GM21737 (cell line): ENCODE data around the gene SERPINA5.

Experiments
- ATAC-seq: cut with Tn5 transposase; IDR thresholded peaks from one replicate; pipeline ENCODE4 v1.9.1; 2021; ENCODE audit warnings: mild to moderate bottlenecking, moderate library complexity; ENCODE audit not compliant: unreplicated experiment

Gene SERPINA5, protein sequence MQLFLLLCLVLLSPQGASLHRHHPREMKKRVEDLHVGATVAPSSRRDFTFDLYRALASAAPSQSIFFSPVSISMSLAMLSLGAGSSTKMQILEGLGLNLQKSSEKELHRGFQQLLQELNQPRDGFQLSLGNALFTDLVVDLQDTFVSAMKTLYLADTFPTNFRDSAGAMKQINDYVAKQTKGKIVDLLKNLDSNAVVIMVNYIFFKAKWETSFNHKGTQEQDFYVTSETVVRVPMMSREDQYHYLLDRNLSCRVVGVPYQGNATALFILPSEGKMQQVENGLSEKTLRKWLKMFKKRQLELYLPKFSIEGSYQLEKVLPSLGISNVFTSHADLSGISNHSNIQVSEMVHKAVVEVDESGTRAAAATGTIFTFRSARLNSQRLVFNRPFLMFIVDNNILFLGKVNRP

DNA sequence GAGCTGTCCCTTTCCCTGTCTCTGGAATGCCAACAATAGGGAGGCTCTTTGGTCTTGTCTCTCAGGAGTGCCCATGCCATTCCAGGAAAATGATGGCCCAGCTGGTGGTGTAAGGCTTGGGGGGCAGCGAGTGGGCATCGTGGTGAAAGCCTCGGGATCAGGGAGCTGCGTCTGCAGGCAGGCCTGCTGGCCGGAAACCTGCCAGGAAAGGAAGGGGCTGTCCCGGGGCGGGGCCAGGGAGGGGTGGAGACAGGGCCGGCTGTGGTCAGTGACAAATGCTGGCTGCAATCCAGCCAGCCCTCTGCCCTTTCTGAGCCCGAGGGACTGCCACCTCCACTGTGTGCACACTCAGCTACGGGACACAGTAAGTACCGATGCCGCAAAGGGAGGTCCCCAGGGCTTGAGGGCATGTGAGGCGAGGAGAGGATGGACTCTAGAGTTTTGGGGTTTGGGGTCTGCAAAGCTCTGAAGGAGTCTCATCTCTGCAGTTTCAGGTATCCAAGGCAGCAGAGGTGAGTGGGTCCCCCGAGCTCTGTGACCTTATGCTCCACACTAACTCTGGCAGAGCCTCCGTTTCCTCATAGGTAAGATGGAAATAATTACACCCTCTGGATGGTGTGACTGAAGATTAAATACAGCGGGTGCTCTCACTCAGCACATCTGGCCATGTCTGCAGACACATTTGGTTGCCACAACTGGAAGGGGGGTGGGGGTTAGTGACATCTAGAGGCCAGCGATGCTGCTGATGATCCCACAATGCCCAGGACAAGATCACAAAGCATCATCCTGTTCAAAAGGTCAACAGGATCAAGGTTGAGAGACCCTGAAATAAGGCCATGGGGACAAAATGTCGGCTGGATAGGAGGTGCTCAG is at the start of gene SERPINA5:
TSS of gene SERPINA5 (plus strand) at position 300 of the 873 bp plus-strand sequence. CDS start 5,937 bp downstream, outside the sequence.
- ATAC-seq, result no peak

DNA sequence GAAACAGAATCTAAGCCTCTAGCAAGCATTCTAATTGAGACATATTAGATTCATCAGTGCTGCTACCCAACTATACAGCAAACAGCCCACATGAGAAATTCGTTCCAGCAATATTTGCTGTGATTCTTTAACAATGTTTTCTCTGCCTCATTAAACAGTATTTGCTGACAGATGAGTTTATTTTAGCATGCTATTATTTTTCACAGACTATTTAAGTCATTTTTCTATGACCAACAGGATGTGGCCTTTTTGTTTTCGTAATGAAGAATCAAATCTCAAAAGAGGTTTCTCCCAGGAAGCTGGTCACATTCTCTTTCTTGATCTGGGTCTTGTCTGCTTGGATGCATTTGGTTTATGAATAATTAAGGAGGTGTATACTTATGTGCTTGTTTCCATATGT is 48.8 kb upstream of the SERPINA5 start:
- ATAC-seq, result no peak

DNA sequence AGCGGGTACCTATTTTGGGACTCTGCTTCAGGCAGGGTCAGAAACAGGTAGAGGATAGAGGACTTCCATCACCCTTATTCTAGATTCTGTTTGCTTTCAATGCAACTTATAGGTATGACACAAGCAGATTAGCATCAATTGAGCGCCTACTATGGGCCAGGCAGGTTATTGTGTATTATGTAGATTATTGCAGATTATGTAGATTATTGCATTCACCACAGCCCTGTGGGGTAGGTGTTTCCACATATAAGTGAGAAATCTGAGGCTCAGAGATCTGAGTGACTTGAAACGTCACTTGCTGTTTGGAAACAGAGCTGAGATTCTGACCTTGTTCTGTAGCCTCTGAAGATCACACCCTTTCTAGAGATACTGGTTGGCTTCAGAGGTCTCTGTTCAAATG is 45.7 kb upstream of the SERPINA5 start:
- no peak for ATAC-seq

DNA sequence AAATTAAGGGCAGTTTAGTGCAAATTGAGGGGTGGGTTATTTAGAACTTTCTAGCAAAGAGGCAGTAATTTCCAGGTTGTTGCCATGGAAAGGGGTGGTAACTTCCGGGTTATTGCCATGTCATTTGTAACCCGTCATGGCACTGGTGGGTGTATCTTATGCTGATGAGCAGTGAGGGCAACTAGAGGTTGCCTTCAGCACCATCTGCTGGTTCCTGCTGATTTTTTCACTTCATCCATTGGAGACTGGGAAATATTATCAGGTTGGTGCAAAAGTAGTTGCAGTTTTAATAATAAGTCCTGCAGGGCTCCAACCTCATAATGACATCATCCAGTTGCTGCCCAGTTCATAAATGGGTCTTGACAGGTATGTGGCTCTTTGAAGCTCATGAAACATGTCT is 44.4 kb upstream of the SERPINA5 start:
- ATAC-seq, result no peak

DNA sequence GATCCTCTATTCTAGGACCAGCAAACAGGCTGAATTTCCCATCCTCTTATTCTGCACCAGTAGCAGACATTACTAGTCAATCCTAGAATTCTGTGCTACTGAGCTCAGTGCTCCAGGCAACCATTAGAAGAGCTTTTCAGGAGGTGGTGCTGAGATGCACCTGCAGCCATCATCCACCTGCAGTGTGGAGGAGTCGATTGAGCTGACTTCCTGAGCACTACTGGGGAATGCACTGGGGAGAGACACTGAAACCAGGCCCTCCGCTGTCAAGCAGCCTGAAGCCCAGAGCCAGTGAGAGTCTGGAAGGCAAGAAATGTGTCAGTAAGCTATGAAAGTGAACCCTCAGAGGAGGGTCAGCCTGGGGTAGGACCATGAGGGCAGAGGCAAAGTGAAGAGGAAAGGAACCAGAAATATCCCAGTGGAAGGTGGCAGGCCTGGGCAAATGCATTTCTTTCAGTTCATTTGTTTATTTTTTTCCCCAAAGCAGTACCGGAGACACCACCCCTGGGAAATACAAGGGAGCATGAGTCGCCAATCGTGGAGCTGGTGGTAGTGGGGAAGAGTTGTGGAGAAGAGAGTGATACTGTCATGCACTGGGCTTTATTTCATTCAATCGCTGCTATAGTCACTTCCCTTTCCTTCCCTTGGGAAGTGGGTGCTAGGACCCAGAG is 43.0 kb upstream of the SERPINA5 start:
- no peak for ATAC-seq

DNA sequence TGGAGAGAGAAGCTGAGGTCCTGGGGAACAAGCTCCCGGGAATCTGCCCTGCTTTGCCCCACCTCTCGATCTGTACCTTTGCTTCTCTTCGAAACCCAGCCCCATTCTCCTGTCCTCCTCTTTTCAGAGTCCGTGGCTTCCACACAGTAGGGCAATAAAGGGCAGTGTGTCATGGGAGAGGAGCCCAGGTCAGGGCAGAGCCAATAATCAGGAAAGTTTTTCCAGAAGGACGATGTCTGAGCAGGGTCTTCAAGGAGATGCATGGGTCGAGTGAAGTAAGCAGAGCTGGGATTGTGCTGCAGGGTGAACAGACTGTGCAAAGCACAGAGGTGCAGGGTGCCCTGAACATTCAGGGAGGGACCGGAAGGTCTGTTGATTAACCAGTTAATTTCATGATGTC is 42.0 kb upstream of the SERPINA5 start:
- no peak for ATAC-seq

DNA sequence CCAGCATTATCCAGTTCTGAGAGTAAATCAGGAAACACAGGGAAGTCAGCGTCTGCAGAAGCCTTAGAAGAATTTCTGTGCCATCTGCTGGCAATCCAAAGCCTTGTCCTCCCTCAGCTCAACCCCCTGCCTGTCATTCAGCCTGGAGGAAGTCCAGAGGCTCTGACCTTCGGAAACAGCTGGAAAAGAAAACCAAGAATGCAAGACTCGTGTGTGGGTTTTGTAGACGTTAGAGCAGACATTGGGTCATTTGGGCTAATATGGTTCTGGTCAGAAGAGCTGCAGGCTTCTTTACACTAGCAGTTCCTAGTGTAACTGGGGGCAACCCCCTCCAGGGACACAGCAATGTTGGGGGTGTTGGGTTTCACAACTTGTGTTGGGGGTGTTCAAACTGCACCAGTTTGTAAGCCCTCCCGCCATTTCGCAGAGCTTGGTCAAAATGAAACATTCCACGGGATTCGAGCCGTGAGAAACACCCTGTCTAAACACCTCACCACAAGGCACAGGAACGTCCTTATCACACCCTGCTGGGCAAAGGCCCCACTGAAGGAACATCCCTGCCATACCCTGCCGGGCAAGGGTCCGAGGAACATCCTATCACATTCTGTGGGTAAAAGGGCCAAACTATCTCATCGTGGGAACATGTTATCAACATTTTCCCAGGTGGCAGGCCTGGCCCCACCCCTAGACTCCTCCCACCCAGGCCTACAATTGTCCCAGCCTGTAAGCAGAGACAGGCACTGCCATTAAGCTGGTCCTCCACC is 41.0 kb upstream of the SERPINA5 start:
- ATAC-seq, result no peak

DNA sequence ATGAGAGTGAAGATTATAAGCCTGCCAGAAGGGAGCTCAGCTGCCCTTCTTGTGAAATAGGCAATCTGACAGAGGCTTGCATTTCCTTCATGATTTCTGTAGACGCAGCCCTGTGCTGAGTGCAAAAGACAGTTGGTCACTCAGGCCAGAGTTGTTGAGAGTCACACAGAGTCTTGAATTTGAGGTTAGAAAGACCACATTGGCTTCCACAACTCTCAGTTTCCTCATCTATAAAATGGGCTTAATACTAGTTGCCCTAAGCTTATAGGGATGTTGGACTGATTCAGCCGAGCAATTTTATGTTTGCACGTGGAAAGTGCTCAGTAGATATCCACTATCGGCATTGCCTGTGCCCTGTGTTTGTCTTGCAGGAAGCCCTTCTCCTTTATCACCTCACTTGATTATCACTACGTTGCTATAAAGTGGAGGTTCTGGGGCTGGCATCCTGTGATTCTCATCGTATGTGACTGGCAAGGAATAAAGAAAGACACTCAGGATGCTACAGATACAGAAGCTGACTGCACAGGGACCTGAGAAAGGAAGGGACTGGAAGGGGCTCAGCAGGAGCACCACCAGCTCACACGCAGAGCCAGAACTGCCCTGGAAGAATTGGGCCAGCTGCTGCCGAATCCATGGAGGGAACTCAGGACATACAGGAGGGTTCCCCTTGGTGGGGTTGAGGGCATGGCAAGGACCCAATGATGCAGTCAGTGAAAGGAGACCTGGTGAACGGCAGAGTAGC is 39.8 kb upstream of the SERPINA5 start:
- no peak for ATAC-seq

DNA sequence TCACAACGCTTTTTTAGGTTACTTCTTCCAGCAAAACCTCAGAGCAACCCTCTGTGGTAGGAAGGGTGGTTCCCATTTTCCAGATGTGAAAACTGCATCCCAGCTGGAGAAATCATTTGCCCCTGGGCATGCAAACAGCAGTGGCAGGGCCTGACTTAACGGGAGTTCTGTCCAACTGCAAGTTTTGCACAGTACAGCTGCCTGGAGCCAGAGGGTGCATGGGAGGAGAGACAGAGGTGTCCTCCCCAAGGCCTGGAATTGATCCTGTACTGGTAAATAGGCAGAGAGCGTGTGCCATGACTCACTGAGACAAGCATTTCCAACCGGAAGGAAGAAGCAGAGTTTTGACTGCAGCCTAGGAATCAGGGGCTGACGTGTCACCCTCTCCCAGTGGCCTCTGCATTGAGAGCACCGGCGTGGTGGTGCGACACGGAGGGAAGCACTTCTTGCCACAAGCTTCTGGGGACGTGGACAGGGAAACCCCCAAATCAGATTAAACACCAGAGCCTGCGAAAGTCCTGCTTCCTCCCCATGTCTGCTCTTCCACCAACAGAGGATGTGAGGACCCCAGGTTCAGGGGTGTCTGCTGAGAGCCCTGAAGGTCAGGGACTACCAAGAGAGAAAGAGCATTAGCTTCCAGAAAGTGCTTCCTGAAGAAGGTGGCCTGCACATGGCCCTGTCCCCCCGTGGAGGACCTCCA is 39.0 kb upstream of the SERPINA5 start:
- ATAC-seq, result no peak

DNA sequence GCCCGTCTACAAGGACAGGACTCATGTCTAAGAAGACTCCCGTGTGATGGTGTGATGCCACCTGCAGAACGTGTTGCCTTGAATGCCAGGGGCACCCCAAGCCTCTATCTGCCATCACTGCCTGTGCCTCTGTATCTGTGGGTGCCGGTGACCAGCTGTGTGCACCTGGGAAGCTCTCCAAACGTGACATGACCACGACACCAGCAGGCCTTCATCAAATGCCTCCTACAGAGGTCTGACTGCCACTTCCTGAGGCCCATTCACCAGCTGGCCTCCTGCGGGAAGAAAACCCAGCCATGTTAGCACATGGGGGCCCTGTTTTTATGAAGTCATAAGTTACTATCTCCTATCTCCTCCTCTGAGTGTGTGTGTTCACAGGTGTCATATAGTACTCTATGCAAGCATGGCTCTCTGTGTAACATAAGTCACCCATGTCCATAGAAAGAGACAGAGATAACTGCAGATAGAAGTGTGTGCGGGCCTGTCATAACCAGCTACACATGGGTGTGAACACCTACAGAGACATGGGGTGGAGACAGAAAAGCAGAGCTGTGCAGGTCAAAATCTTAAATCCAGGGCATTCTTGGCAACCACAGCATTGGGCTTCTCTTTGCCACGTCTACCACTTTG is 38.3 kb upstream of the SERPINA5 start:
- ATAC-seq, result no peak

DNA sequence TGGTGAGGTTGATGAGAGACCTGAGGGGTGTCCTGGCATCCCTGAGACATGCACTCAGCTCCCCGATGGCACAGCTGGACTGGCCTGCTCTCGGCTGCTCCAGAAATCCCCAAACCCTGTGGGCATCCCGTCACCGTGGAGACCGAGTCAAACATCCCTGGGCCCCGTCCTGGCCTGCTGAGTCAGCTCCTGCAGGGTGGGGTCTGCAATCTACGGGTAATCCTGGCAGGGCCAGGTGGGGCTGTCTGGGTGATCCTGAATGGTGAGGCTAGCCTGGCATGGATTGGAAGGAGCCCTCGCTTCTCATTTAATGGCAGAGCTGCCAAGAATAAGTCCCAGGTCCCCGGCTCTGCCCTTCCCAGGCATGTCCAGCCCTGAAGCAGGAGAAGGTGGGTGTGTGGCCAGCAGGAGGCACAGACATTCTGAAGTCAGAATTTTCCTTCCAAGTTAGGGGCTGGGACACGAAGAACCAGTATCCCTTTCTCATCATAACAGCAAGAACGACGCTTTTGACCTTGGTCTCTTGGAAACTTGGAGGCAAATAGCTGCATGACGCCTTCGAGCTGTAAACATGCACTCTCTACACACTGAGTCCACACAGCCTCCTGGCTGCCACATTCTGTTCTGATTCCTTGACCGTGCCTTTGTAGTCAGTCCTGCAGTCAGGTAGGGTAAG is 37.6 kb upstream of the SERPINA5 start:
- ATAC-seq, result no peak

DNA sequence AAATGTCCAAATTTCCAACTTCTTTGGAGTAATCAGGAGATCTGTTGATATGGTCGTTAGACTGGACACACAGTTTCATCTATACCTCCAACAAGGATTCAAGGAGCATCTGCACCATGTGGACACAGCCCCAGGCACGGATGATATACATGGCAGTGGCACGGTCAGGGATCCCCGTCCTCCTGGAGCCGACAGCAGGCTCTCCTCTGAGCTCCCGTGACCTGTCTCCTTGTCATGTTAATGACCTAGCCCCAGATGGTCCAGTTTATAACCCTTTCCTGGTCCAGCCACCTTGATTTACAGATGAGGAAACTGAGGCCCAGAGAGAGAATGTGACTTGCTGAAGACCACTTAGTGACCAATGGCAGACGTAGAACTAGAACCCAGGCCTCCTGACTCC is 36.5 kb upstream of the SERPINA5 start:
- ATAC-seq, result no peak

DNA sequence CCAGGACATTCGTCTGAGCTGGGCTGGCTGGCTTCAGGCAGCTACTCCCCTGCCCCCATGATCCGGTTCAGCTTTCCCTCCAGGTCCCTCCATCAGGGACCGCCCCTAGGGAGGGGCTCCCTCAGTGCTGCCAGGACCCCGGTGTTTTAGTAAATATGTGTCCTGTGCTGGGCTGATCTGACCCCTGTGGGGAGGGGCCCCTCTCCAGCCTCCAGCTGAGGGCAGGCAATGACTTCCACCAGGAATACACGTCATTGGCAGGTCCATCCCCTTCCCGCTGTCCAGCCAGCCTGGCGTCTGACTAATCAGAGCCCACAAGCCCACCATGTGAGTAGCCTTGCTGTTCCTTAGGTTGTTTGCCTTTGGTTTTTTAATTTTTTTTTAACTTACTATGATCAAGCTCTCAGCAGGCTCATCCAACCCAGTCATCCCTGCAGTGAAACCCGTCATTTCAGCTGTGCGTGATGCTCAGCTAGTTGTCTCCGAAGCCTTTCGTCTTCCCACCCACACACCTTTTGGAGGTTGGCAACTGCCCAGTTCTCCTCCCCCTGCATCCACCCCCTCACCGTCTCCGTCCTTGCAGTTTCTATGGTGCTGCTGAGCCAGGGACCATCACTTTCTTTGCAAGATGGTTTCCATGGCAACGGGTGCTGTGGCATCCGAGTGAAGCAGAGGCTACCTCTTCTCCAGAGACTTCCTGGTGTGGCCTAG is 35.9 kb upstream of the SERPINA5 start:
- ATAC-seq, result no peak

DNA sequence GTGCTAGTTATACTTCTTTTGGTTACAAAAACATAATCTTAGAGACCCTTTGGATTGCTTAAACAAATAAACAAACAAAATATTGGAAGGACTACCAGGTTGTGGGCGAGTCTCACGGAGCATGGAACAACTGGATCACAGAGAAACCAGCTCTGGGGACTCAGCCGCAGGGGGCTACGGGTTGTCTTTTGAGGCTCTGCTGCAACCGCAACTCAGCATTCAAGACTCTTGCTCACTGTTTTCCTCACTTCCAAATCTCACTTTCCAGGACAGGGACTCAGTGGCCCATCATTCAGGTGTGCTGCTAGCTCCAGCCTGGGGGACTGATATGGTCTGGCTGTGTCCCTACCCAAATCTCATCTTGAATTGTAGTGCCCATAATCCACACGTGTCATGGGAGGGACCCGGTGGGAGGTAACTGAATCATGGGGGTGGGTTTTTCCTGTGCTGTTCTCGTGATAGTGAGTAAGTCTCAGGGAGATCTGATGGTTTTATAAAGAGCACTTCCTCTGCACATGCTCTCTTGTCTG is 34.0 kb upstream of the SERPINA5 start:
- no peak for ATAC-seq

DNA sequence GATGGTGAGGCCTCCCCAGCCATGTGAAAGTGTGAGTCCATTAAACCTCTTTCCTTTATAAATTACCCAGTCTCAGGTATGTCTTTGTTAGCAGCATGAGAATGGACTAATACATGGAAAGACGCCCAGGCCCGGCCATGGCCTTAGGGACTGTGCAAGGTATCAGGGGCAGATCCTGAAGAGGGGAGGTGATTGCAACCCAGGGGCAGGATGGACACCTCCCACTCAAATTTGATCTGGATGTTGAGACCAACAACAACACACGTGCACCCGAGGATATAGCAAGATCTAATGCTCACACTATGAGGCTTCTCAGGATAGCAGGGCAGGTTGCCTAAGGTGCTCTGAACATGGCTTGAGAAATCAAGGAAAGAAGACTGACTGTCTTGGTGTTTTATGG is 33.5 kb upstream of the SERPINA5 start:
- no peak for ATAC-seq

DNA sequence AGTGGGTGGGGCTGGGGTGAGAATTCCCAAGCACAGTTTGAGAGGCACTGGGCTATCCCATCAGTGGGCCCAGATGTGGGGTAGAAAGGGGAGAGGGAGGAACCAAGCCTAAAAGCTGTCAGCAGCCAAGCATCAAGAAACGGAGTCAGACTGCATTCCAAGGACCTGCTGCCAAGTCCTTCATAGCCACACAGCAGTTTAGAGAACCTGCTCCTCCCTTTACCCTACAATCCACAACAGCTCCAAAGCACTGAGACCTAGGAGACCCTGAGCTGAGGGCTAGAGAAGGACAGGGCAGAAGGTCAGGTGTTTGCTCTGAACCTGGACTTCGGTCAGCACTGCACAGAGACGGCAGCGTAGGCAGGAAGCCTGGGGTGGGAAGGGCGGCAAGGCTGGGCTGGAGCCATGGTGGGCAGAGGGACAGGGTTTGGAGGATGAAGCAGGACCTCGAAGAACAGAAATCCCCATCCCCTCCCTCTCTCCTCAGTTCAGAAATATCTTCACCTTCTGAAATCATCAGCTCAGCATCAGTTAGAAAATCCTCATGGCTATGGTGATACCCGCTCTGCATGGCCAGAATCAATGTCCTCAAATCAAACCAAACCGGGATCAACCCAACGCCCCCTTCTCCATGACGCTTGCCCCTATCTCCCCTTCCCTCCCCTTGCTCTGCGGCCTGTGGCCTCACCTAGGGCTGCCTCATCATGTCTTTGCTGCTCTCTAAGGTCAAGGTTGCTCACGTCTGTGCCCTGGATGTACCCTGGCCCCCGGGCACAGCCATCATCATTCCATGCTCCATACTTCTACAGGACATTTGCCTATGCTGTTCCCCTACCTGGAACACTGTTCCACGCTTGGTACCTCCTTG is 32.9 kb upstream of the SERPINA5 start:
- no peak for ATAC-seq
